Measurements from ENCODE around the gene PRICKLE1. TPM values are rescaled to one million over a fixed set of nuclear protein-coding genes. Genes with fewer than 3 reads are reported as not detected.

The PRICKLE1 gene
- total and polyA plus RNA-seq, 10 of the 15 experiments (the other 5 are each of a cell fraction or from before 2014, with no cell fraction given) = 0.47 to 2.8 (median 0.86) TPM

- Histone ChIP-seq H3K9me3 (replicated peaks; ENCODE audit: control insufficient read depth, insufficient read depth, low read length) (no peaks in the 10 kb centered on the region), H3K4me2 (ENCODE audit: control insufficient read depth, insufficient read depth) (no peak overlapping the region), H3K27ac (ENCODE audit: control insufficient read depth, insufficient read depth) (no peak overlapping the region), H3K9ac (ENCODE audit: control insufficient read depth, insufficient read depth, low read length) (no peak overlapping the region), H3K79me2 (ENCODE audit: control insufficient read depth, insufficient read depth, low read length) (no peaks in the 10 kb centered on the region), H3K27me3 (replicated peaks in 1 of 2; ENCODE audit: control insufficient read depth in 2 of 2, insufficient read depth in 2 of 2, low read length in 1 of 2) (peaks cover 0 to 2% of the 10 kb centered on the region in 2 experiments; a peak in 1 of 4 replicates), H3K36me3 (ENCODE audit: control insufficient read depth in 2 of 2, insufficient read depth in 2 of 2, low read length in 1 of 2) (no peaks in the 10 kb centered on the region), H2AFZ (ENCODE audit: control insufficient read depth, low read depth, low read length) (no peak overlapping the region), H3K4me3 (no peak overlapping the region), H4K20me1 (ENCODE audit: control insufficient read depth, insufficient read depth) (no peaks in the 10 kb centered on the region), H3K4me1 (ENCODE audit: control insufficient read depth, insufficient read depth, low read length) (no peaks in the 10 kb centered on the region)
- ChIA-PET SMC1A (ENCODE audit: uncharacterized antibody, unreplicated experiment) (interaction anchor here (1.3 to 1.8 kb wide), 3 partner anchors 8 to 79 kb away, joined by 3 to 6 read pairs (median 4); no protein-coding TSS in a partner anchor), RAD21 (ENCODE audit: unreplicated experiment) (no interaction called here), POLR2A (no interaction called here), CTCF (interaction anchor here (0.9 to 11.2 kb wide), 4 partner anchors 8 to 118 kb away, joined by 3 to 117 read pairs (median 4); no protein-coding TSS in a partner anchor)
- TF ChIP-seq RAD21 (IDR thresholded peaks at IDR 0.05; ENCODE audit: insufficient read depth, low read depth, low read length) = no peak
- FAIRE-seq = no peak
- intact Hi-C loops (cut with micrococcal nuclease; ENCODE audit: unreplicated experiment) = no loop called here
- no peak for ATAC-seq
- WGBS (ENCODE audit: insufficient coverage, insufficient replicate concordance, low lambda C conversion rate, missing lambda C conversion rate) = 41% methylated on average over 5 of the region's 5 CpGs
- no peak for DNase-seq (ENCODE audit: low read depth, low spot score)
- no TSS peak for BruUV-seq (replicated peaks)
- in situ Hi-C loops (cut with MboI) = no loop called here
These were observed 99.2 kb downstream of the PRICKLE1 start for GRCh38 chr12:42490261-42490842.

- Histone ChIP-seq H3K4me2 (ENCODE audit: control insufficient read depth, insufficient read depth) (no peak overlapping the region), H3K4me1 (ENCODE audit: control insufficient read depth, insufficient read depth, low read length) (no peaks in the 10 kb centered on the region), H3K9ac (ENCODE audit: control insufficient read depth, insufficient read depth, low read length) (no peak overlapping the region), H4K20me1 (ENCODE audit: control insufficient read depth, insufficient read depth) (no peaks in the 10 kb centered on the region), H3K9me3 (replicated peaks; ENCODE audit: control insufficient read depth, insufficient read depth, low read length) (no peaks in the 10 kb centered on the region), H3K4me3 (no peak overlapping the region), H3K27me3 (replicated peaks in 1 of 2; ENCODE audit: control insufficient read depth in 2 of 2, insufficient read depth in 2 of 2, low read length in 1 of 2) (peaks cover 0 to 6% of the 10 kb centered on the region in 2 experiments; a peak in 1 of 4 replicates), H3K36me3 (ENCODE audit: control insufficient read depth in 2 of 2, insufficient read depth in 2 of 2, low read length in 1 of 2) (no peaks in the 10 kb centered on the region), H2AFZ (ENCODE audit: control insufficient read depth, low read depth, low read length) (no peak overlapping the region), H3K79me2 (ENCODE audit: control insufficient read depth, insufficient read depth, low read length) (no peaks in the 10 kb centered on the region), H3K27ac (ENCODE audit: control insufficient read depth, insufficient read depth) (no peak overlapping the region)
- FAIRE-seq = no peak
- no peak for DNase-seq (ENCODE audit: low read depth, low spot score)
- BruUV-seq (replicated peaks) = no TSS peak
- TF ChIP-seq POLR2AphosphoS2 (IDR thresholded peaks at IDR 0.05; ENCODE audit: low read depth, low read length) (no peak), BMI1 (IDR thresholded peaks at IDR 0.05; ENCODE audit: borderline replicate concordance) (no peak), RCOR1 (conservative IDR thresholded peaks at IDR 0.05; ENCODE audit: low read depth, low read length) (no peak), CHD4 (IDR thresholded peaks at IDR 0.05) (no peak), USF2 (IDR thresholded peaks at IDR 0.05; ENCODE audit: borderline replicate concordance, low read depth, low read length) (no peak)
- POLR2A ChIA-PET = no interaction called here
- SMC1A ChIA-PET (ENCODE audit: uncharacterized antibody, unreplicated experiment) = no interaction called here
- CTCF ChIA-PET = interaction anchor here (11.2 kb wide), 1 partner anchor 82 kb away, joined by 117 read pairs; no protein-coding TSS in a partner anchor
- no peak for ATAC-seq
- WGBS (ENCODE audit: insufficient coverage, insufficient replicate concordance, low lambda C conversion rate, missing lambda C conversion rate) = 92% methylated on average over 2 of the region's 2 CpGs
- intact Hi-C loops (cut with micrococcal nuclease; ENCODE audit: unreplicated experiment) = loop anchor here (10.0 kb wide), 1 partner anchor 278 kb away; no protein-coding TSS in a partner anchor
- RAD21 ChIA-PET (ENCODE audit: unreplicated experiment) = interaction anchor here (4.2 to 4.5 kb wide), 2 partner anchors 795 to 852 kb away, joined by 24 to 38 read pairs; no protein-coding TSS in a partner anchor
- in situ Hi-C loops (cut with MboI) = loop anchor here (10.0 kb wide), 1 partner anchor 788 kb away; no protein-coding TSS in a partner anchor
These were observed 103.1 kb downstream of the PRICKLE1 start for GRCh38 chr12:42486407-42486806.

Data from GM12878 (cell line).